ENCODE measurements around the gene PAQR5. TPM values are rescaled to one million over a fixed set of nuclear protein-coding genes. Genes with fewer than 3 reads are reported as not detected.

PAQR5 gene
- total RNA-seq, 4 donors from 2014 or later: 4.2 to 16.4 (median 6.8) TPM

- no peak for TF ChIP-seq POLR2A (IDR thresholded peaks at IDR 0.05)
- no peak for TF ChIP-seq CTCF (IDR thresholded peaks at IDR 0.05)
- intact Hi-C loops (cut with DNase I; ENCODE audit: low total_unique reads): no loop called here
- no peak overlapping the region for H3K4me3 ChIP-seq (ENCODE audit: low read depth, poor library complexity, severe bottlenecking)
- DNase-seq (ENCODE audit: low spot score in 2 of 2): no peak
- 79 to 82% methylated on average over 6 of the region's 6 CpGs for WGBS, 2 donors
Measured at GRCh38 chr15:69303337-69304181, 4.8 kb downstream of the PAQR5 start.

DNA sequence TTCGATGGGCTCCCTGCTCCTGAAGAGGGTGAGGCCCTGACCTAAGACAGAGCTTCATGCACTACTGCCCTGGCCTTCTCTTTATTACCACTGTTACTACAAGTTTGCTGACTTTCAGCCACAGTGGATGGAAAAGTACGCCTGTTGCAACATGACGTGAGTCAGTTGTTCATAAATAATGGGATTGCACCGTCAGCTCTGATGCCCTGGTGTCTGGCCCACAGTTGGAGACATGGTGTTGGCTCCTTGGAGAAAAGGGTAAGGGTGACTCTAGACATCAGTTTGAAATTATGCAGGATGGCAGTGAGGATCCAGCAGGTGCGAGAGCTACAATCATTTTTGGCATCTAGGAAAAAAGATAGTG, 5.5 kb downstream of the PAQR5 start:
- H3K4me3 ChIP-seq (ENCODE audit: low read depth, poor library complexity, severe bottlenecking): no peak overlapping the region
- no peak for DNase-seq (ENCODE audit: low spot score in 2 of 2)
- intact Hi-C loops (cut with DNase I; ENCODE audit: low total_unique reads): no loop called here
- WGBS, 2 donors: 38 to 58% methylated on average over 5 of the region's 5 CpGs
- no peak for TF ChIP-seq POLR2A (IDR thresholded peaks at IDR 0.05)
- no peak for TF ChIP-seq CTCF (IDR thresholded peaks at IDR 0.05)

DNA sequence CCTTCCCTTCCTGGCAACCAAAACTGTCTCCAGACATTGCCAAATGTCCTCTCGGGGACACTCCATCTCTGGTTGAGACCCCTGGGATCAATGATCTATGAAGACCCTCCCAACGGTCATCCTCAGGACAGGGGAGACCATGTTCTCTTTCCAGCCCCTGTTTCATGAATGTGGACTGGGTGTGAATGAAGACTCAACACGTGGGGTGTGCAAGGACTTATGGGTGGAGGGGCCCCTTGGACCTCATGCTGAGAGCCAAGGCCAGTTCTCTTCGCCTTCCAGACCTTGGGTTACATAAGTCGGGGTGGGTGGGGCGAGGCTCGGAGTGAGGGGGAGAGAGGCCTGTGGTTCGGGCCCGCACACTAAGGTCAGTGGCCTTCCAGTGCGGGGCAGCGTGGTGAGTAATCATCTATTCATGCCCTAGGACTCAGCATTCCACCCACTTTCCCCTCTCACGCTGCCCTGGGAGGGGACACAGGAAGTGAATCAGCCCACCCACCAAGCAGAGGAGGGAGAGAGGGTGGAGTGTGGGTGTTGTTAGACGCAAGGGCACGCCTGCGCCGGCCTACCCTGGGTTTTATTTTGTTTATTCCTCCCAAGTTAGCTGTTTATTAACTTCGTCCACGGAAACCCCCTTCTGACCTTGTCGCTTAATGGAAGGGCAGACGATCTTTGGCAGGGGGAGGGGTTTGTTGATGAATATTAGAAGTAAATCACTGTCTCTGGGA, 6.7 kb downstream of the PAQR5 start:
- WGBS, 2 donors: 75 to 79% methylated on average over 20 of the region's 20 CpGs
- DNase-seq (ENCODE audit: low spot score in 2 of 2): no peak
- TF ChIP-seq POLR2A (IDR thresholded peaks at IDR 0.05) (no peak), CTCF (IDR thresholded peaks at IDR 0.05) (no peak)
- intact Hi-C loops (cut with DNase I; ENCODE audit: low total_unique reads): no loop called here
- H3K4me3 ChIP-seq (ENCODE audit: low read depth, poor library complexity, severe bottlenecking): no peak overlapping the region

GRCh38 chr15:69305933-69306568, 7.3 kb downstream of the PAQR5 start:
- H3K4me3 ChIP-seq (ENCODE audit: low read depth, poor library complexity, severe bottlenecking): no peak overlapping the region
- TF ChIP-seq POLR2A (IDR thresholded peaks at IDR 0.05): no peak
- intact Hi-C loops (cut with DNase I; ENCODE audit: low total_unique reads): no loop called here
- no peak for DNase-seq (ENCODE audit: low spot score in 2 of 2)
- 88 to 95% methylated on average over 9 of the region's 9 CpGs for WGBS, 2 donors

GRCh38 chr15:69307939-69308338, 9.2 kb downstream of the PAQR5 start:
- H3K4me3 ChIP-seq (ENCODE audit: low read depth, poor library complexity, severe bottlenecking): no peak overlapping the region
- TF ChIP-seq POLR2A (IDR thresholded peaks at IDR 0.05) (no peak), CTCF (IDR thresholded peaks at IDR 0.05) (no peak)
- intact Hi-C loops (cut with DNase I; ENCODE audit: low total_unique reads): no loop called here
- WGBS, 2 donors: 81 to 86% methylated on average over 3 of the region's 3 CpGs
- DNase-seq (ENCODE audit: low spot score in 2 of 2): no peak

DNA sequence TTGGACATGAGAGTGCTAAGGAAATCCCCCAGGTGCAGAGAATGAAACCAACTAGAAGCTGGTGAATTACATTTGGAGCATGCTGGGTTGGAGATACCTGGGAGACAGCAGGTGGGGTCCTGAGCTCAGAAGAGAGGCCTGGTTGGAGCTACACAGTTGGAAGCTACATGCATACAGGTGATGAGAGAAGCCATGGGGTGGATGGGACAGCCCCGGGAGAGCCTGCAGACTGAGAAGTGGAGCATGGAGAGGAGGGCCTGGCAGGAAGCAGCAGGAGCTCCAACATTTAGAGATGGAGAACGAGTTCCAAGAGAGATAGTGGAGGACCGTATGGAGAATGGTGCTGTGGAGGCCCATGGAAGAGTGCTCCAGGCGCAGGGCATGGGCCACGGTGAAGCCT, 10.2 kb downstream of the PAQR5 start:
- intact Hi-C loops (cut with DNase I; ENCODE audit: low total_unique reads): no loop called here
- DNase-seq (ENCODE audit: low spot score in 2 of 2): no peak
- no peak overlapping the region for H3K4me3 ChIP-seq (ENCODE audit: low read depth, poor library complexity, severe bottlenecking)
- no peak for TF ChIP-seq CTCF (IDR thresholded peaks at IDR 0.05)
- 83 to 86% methylated on average over 5 of the region's 5 CpGs for WGBS, 2 donors

Measured in lower leg skin (tissue), 4 donors.